Gastroesophageal sphincter (tissue), 3 donors: ENCODE data around the gene ZNF326.

ENCODE experiments used
- POLR2A ChIP-seq, 2 donors: fragments of 450-650 bp; IDR thresholded peaks; one replicate each; pipeline ENCODE4 v1.6.1; 2017; ENCODE audit warnings: antibody characterized with exemption in 2 of 2, mild to moderate bottlenecking in 2 of 2, moderate library complexity in 1 of 2
- TF ChIP-seq, protein P1 (sequence below), 4 experiments: fragments of 200-600 bp in 2 of 4; fragments of 450-650 bp in 2 of 4; sonication (generic) in 1 of 4; IDR thresholded peaks; one replicate each; pipeline ENCODE4 v1.5.1; 2017 to 2019; ENCODE audit warnings: antibody characterized with exemption in 4 of 4, mild to moderate bottlenecking in 2 of 4, moderate library complexity in 2 of 4

DNA sequence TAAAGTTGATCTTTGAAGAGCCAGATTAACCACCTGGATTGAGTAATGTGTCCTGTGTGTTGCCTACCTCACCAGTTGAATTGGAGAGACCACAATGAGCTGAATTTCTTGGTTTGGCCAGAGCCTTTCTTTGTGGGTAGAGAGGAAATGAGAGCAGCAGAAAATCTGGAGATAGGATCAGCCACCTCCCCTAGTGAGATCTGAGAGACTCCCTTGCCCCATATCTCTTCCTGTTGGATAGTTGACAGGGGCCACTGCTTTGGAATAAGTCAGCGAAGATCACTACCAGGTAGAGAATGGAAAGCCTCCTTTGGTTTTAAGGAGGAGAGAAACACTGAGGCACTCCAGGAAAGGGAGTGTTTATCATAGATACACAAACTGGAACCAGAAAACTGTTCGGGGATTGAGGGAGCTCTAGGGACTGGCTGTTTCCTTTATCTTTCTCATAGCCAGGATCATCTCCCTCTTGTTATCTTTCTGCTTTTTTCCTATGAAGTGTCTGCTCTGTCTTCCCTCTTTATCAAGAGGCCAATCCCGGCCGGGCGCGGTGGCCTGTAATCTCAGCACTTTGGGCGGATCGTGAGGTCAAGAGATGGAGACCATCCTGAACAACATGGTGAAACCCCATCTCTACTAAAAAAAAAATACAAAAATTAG lies 21.3 kb upstream of the ZNF326 start:
- TF ChIP-seq, protein P1, sequence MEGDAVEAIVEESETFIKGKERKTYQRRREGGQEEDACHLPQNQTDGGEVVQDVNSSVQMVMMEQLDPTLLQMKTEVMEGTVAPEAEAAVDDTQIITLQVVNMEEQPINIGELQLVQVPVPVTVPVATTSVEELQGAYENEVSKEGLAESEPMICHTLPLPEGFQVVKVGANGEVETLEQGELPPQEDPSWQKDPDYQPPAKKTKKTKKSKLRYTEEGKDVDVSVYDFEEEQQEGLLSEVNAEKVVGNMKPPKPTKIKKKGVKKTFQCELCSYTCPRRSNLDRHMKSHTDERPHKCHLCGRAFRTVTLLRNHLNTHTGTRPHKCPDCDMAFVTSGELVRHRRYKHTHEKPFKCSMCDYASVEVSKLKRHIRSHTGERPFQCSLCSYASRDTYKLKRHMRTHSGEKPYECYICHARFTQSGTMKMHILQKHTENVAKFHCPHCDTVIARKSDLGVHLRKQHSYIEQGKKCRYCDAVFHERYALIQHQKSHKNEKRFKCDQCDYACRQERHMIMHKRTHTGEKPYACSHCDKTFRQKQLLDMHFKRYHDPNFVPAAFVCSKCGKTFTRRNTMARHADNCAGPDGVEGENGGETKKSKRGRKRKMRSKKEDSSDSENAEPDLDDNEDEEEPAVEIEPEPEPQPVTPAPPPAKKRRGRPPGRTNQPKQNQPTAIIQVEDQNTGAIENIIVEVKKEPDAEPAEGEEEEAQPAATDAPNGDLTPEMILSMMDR (IDR thresholded peaks at IDR 0.05): no peak
- no peak for TF ChIP-seq POLR2A (IDR thresholded peaks at IDR 0.05)
